NCI-H526 treated with DMSO at 0.1 percent for 48 hours (cell line): ENCODE measurements around the gene VAMP4.

ENCODE experiments used
- DNase-seq: peaks from one replicate; lab custom pipeline; 2025; lab: John Stamatoyannopoulos, UW

VAMP4 gene, protein sequence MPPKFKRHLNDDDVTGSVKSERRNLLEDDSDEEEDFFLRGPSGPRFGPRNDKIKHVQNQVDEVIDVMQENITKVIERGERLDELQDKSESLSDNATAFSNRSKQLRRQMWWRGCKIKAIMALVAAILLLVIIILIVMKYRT

DNA sequence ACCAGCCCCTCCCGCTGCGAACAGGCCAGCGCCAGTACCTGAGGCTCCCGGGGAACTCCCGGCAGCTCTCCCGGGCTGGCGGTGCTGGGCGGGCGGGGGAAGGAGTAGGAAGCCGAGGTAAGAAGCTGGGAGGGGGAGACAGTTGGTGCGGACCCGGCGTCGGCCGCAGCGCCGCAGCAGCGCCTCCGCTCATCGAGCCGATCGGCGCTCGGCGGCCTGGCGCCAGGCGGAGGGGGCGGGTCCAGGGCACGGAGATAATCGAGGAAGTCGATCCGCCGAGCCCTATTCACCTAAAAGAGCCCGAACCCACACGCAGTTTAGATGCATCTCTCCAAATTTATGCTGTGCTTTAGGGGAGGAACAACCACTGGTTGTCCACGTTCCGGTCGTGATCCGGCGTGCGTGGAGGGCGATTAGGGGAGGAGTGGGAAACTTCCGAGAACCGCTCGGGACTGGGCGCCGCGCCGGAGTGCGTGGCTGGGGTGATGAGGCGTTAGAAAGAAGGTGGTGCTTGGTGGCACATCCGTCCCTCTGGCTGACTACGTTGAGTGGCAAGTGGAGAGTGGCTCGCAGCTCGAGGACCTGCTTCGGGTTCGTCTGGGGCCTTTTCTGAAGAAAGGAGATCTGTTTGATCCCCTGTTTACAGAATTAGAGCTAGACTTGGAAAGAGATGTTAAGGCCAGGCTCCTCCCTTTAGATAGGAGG lies at the start of gene VAMP4:
Gene VAMP4, minus strand, starts transcription at position 194 of the 705 bp plus-strand sequence. CDS start 3,651 bp downstream, outside the sequence.
- DNase-seq: peak; percentile 96

DNA sequence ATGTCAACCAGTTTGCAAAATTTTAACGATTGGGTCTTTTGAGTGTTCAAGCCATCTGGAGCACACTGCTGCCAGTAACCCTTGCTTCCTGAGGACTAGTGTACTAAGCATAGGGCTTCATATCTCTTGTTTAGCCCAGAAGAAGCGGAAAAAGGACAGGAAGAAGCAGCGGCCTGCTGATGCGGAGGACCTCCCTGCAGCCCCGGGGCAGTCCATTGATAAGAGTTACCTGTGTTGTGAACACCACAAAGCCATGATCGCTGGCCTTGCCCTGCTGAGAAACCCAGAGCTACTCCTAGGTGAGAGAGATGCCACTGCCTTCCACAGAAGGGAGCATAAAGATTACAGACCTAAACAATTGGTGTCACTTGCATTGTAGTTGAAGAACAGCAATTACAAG lies 48.5 kb upstream of the VAMP4 start:
- DNase-seq: no peak

DNA sequence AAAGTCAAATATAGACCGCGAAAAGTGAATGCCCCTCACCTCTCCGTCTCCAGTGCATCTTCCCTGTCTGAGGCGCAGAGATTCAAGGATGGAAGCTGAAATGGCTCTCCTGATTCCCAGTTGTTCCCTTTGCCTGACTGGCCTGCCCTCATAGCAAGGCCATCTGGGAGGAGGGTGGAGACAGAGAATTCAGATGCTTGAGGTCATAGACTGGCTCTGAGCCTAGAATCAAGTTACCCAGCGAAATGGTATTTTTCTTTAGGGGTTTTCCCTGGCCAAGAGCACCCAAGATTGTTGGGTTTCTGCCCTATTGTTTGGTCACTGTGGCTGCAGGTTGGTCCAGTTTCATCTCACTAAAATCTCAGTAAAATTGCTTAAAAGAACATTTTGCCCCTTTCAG lies 46.8 kb upstream of the VAMP4 start:
- DNase-seq: no peak

DNA sequence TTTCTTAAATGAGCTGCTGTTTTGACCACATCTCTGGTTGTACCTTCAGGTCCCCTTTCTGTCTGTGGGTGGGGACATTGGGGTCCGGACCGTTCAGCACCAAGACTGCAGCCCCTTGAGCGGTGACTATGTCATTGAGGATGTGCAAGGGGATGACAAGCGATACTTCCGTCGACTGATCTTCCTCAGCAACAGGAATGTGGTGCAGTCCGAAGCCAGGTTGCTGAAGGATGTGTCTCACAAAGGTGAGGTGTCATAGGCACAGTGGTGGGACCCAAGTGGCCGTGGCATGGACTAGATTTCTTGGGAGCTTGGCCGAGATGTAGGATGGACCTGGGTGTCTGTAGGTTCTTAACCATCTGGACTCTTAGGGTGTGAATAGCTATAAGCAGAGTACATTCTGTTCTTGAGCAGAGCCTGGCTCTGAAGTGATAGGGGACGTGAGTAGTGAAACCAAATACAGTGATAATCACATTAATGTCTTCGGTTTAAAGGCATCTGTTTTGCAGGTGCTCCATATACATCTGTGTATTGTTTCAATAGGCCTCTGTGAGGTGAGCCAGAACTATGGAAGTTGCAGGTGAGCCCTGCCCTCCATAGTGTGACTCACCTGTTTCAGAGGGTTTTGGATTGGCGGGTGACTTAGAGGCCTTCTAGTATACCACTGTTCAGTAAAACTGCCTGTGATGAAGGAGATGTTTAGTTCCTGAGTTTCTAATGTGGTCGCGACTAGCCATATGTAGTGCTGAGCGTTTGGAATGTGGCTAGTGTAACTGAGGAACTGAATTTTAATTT lies 46.0 kb upstream of the VAMP4 start:
- no peak for DNase-seq

DNA sequence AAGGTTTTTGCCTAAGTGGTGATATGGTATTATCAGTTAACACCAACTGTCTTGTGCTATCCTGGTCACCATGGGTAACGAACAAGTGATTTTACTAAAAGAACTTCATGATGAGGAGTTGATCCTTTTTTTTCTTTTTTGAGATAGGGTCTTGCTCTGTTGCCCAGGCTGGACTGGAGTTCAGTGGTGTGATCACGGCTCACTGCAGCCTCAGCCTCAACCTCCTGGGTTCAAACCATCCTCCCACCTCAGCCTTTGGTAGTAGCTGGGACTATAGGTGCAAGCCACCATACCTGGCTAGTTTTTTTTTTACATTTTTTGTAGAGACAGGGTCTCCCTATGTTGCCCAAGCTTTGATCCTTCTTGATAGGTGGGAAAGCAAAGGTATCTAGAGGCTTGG lies 44.7 kb upstream of the VAMP4 start:
- no peak for DNase-seq

DNA sequence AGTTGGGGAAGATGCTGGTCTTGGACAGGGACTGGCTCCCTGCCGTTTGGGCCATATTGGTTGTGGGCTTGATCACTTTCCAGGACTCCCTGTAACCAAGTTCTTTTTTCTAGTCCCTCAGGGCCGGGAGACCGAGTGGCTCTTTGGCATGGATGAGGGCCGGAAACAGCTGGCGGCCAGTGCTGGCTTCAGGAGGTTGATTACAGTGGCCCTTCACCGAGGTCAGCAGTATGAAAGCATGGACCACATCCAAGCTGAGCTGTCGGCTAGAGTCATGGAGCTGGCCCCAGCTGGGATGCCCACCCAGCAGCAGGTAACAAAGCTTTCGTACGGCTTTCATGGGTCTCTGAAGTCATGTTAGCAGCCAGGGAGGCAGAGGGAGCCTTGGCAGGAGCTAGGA lies 43.9 kb upstream of the VAMP4 start:
- no peak for DNase-seq

DNA sequence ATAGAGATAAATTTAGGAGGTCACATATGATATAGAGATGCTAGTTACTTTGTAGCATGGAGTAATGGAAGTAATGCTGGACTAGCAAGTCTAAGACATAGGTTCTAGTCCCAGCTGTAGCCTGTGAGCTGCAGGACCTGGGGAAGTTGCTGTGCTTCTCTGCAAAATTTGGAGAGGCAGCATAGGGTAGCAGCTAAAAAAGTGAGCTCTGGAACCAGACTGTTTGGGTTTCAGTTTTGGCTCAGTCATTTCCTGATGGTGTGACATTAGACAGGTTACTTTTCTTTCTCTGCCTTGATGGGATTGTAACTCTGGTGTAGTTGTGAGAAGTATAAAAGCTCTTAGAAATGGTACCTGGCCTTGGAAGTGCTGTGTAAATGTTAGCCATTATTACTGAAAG lies 42.9 kb upstream of the VAMP4 start:
- DNase-seq: no peak

DNA sequence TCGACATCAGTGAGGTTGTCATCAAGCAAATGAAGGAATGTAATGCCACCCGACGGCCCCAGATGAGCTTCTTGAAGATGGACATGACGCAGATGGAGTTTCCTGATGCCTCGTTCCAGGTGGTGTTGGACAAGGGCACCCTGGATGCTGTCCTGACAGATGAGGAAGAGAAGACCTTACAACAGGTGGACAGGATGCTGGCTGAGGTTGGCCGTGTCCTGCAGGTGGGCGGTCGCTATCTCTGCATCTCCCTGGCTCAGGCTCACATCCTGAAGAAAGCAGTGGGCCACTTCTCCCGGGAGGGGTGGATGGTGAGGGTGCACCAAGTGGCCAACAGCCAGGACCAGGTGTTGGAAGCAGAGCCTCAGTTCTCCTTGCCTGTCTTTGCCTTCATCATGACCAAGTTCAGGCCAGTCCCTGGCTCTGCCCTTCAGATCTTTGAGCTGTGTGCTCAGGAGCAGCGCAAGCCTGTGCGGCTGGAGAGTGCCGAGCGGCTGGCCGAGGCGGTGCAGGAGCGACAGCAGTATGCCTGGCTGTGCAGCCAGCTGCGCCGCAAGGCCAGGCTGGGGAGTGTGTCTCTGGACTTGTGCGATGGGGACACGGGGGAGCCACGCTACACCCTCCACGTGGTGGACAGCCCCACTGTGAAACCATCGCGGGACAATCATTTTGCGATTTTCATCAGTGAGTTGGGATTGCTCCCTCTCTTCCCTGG lies 42.1 kb upstream of the VAMP4 start:
- DNase-seq: no peak

DNA sequence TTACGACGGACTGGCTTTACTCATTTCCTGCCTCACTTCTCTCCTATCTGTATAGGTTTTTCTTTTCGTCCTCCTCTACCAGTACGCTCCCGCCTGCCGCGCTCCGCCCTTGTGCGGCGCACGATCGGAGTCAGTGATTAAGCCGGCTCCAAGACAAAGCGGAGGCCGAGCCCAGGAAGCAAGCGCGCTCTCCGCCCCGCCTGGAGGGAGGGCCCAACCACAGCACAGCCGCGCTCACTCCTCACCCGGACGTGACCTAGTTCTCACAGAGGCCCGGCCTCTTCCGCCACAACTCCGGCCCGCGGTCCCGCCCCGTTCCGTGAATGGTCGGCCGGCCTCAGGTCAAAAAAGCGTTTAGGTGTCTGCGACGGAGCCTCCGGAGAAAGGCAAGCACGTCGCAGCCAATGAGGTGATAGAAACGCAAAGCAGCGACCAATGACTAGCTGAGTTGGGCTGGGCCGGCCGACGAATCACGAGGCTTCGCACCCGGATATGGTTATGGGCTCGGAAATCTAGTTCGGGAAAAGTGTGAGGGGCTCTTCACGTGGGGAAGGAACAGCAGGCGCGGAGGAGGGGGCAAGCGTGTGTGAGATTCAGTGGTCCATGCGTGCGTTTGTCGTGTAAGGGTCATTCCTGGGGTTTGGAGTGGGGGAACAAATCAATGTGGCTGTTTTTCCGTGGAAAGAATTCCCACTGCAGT lies 39.5 kb upstream of the VAMP4 start, which contains the start of gene METTL13:
Gene METTL13, plus strand, starts transcription at position 485 of the 700 bp plus-strand sequence. CDS start 308 bp downstream, outside the sequence.
- peak; percentile 100 for DNase-seq

DNA sequence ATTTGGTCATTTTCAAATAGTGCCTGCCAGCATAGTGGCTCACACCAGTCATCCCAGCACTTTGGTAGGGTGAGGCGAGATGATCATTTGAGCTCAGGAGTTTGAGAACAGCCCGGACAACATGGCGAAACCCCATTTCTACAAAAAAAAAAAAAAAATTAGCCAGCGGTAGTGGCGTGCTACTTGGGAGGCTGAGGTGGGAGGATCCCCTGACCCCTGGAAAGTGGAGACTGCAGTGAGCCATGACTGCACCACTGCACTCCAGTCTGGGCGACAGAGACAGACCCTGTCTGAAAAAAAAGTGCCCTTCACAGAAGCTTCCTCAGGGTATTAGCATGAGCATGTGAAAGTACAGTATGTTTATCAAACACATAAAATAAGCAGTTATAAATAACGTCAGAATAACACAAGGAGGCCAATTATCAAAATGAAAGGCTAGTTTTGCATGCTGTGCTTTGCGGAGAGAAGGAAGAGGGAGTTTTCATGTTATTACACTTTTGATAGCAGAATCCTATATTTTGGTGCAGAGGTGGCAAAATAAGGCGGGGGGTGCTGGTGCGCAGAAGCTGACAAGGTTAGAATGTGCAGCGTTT lies 38.8 kb upstream of the VAMP4 start:
- peak; percentile 80 for DNase-seq

DNA sequence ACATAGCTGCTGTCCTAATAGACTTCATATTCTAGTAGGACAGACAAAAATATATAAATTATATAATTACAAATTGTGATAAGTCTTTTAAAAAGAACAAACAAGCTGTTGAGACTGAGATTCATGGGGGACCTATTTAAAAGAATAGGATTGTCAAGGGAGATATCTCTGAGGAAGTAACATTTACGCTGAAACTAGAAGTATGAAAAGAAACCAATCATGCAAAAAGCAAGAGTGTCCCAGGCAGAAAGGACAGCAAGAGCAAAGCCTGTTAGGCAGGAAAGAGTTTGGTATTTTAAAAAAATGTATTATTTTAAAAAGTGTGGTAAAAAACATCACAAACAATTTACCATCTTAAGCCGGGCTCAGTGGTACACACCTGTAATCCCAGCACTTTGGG lies 30.4 kb upstream of the VAMP4 start:
- no peak for DNase-seq

DNA sequence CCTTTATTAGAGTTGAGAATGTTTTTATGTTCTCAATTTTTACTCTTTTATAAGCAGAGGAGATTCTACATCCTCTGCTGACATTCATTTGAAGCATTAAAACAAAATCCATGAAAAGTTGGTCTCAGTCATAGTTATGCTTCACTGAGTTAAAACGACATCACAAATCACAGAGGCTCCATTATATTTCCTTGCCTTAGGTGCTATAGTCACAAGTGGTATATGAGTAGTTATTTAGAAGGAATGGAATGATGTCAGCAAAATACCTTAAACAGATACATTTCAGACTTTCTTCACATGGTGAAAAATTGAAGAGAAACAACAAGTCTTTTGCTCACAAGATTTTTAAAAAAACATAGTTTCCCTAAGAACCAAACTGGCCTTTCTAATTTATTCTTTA lies 27.9 kb upstream of the VAMP4 start:
- DNase-seq: no peak

DNA sequence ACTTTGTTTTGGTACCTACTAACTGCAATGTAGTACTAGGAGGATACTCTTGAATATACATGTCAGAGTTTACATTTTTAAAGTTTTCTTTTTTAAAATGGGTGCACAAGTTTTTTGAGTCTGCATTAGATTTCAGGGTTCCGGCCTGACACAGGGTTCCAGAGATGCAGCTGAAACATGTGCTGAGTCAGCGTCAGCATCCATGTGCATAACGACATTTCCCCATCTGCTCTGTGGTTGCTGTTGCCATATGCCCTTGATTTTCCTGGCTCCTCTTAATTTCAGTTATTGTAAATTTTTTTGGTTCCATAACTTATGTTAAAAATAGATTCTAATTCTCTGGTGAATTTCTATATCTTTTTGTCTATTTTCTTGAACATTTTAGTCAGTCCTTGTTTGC lies 27.3 kb upstream of the VAMP4 start:
- DNase-seq: no peak

DNA sequence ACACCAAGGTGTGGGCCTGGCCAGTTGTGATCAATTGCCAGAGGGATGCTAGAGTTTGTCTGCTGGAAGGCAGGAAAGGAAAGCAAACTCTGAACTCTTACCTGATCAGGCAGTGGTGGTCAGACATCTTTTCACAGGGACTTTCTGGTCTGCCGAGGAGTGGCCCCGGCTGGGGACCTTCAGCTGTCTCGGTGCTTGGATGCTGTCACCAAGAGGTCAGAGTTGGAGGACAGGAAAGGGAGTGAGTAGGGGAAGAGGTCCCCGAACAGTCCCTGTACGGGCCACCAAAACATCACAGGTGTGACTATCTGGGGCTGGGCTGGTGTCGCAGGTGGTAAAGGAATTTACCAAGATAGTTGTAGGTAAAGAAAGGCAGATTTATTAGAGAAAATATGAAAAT lies 21.9 kb upstream of the VAMP4 start:
- DNase-seq: no peak

DNA sequence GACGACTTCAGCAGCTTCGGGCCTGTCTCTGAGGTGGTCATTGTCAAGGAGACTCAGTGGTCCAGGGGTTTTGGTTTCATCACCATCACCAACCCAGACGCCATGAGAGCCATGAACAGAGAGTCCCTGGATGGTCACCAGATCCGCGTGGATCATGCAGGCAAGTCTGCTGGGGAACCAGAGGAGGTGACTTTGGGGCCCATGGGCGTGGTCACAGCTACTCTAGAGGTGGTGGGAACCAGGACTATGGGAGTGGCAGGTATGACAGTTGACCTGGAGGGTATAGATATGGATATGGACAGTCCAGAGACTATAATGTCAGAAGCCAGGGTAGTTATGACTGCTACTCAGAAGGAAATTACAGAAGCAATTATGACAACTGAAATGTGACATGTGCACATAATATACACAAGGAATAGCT lies 20.3 kb upstream of the VAMP4 start:
- DNase-seq: no peak

DNA sequence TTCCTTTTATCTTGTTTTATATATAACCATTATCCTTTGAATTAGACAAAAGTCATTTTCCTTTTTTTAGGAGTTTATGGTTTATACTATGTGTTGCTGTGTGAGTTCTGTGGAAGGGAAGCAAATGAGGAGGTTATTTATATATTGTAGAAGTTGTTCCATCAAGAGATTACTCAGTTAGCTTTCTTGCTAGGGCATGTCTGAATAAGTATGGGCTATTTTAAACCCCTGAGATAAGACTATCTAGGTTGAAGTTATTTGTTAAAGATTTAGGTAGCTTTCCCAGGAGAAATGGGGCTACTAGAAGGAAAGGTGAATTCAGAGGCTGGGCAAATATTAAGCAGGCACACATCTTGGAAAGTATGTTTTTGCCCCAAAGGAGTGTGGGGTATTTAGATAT lies 16.1 kb upstream of the VAMP4 start:
- DNase-seq: no peak

DNA sequence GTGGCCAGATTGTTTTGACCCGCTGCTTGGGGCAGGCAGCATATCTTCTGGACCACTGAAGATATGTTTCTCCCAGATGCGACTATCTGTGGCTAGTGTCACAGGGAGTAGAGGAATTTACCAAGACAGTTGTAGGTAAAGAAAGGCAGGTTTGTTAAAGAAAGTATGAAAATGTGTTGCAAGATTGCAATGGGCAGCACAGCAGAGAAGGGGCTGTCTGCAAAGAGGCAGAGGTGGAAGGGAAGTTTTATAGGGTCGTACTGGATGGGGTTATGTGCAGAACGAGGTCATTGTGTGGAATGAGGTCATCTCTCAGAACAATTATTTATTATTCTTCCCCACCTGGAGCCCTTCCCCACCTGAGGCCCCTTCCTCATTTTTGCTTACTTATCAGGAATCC lies 15.0 kb upstream of the VAMP4 start:
- no peak for DNase-seq

DNA sequence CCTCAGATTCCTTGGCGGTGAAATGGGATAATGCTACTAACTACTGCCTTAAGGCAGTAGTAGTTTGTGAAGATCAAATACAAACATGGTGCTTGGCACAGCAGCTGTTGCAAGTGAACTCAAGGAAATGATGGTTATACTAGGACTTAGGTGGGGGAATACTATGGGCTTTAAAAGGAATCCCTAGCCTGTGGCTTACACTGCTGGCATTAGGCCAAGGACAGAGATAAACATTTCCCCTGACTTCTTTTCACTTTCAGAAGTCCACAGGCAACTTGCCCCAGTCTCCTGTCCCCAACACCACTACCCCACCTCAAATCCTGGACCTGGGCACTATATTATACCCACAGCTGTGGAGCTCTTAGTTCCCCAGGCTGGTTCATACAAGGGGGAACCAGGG lies 13.1 kb upstream of the VAMP4 start:
- no peak for DNase-seq

DNA sequence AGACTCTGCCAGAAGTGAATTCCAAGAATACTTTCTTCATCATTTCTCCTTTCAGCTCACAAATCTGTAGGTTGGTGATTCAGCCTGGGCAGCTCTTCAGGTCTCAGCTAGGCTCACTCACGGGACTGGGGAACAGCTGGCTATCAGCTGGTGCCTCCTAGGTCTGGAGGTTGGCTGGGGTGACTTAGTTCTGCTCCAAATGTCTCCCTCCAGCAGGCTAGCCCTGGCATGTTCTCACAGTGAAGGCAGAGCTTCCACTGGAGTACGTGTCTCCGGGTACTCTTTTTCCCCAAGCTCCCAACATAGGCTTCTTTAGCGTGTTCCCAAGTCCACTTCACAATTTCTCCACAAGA lies 12.5 kb upstream of the VAMP4 start:
- DNase-seq: no peak

DNA sequence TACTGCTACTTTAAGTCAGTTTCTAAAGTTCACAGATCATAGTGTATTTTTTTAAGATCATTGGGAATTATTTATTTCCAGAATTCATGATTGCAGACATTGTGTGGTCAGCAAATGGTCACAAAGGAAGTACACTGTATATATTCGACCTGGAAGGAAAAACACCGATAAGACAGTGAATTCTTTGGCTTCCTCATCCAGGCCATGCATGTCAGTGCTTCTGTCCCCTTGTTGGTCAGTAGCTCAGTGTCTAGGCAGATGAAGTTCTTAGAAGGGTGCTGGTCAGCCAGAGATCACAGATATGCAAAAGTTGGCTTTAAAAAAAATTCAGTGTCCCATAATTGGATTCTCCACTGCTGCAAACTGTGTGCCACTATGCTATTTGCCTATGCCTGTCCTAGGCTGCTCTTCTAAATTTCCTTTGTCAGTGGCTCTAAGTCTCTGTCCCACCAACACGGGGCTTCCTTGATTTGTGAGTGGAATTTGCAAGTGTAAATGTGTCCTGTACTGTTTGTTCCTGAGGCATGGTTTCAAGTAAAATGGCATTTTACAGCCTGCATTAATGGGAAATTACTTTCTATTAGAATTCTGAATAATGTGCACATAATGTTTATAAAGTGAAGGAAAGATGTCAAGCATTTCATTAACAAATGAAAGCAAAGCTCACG lies 12.0 kb upstream of the VAMP4 start:
- no peak for DNase-seq

DNA sequence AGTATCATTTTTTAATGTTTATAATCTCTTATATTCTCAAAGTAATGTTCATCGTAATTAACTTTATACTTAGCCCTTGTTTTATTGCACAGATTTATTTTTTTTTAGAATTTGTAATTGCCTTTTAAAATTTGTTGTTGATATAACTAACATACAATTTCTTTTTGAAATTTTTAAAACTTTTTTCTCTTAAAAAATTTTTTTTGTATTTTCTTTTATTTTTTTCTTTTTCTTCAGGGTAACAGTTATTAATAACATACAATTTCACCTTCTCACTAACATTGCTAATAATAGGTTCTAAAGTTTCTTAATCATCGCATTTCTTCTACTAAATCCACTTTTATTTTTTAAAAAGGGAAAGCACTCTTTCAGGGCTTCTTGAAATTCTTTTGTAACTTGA lies 11.3 kb upstream of the VAMP4 start:
- DNase-seq: no peak
